HPDE6-E6E7 (cell line): ENCODE measurements around the gene MTMR1.
A peak's percentile ranks its signal among the peaks of the same experiment; 100 is the strongest.

ENCODE experiments used
- DNase-seq: peaks from one replicate; pipeline ENCODE4 v3.0.0; 2011; ENCODE audit warnings: missing footprints; ENCODE audit errors: extremely low spot score

The MTMR1 gene

DNA sequence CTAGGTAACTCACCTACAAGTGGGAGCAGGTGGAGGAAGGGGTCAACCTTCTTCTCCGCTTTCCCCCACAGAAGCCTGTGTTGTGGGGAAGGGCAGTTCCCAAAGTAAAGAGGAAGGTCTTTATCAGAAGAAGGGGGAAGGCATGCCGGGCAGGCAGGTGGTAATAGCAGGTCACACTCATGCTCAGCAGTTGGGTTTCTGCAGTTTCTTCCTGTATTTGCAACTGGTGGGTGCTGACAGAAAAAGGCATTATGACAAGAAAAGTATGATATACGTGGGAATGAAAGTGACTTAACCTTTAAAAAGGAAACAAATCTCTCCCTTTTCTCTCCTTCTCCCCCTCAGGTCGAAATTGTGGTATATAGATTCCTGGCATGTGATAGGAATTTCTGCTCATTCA is 3.7 kb downstream of the MTMR1 start:
- DNase-seq, result no peak

DNA sequence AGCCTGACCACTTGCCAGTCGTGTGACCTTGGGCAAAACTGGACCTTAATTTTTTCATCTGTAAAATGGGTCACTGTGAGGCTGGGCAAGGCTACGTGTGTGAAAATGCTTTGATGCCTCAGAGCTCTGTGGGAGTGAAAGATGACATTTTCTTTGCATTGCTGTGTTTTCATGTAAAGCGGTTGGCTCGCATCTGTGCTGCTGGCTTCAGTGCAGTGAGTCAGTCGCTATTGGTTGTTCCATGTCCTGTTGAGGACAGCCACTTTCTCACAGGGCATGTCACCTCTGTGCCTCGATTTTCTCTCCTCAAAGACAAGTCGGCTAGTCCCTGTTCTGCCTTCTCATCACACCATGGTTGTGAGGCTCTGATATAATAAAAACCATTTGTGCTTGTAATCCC is 4.4 kb downstream of the MTMR1 start:
- DNase-seq, result no peak

DNA sequence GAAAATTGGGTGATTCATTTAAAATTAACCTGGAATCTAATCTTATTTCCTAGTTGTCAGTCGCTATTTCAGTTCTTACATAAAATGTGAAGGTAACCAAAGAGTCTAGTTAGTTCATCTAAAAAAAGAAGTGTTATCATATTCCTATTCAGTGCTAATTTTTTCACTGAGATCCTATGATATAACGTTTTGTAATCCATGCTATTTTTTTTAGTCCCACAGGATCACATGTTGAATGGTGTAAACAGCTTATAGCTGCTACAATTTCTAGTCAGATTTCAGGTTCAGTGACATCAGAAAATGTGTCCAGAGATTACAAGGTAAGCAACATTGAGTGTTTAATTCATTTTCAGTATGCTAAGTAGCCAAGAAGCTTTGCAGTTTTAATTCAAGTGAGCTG is 5.8 kb downstream of the MTMR1 start:
- no peak for DNase-seq

DNA sequence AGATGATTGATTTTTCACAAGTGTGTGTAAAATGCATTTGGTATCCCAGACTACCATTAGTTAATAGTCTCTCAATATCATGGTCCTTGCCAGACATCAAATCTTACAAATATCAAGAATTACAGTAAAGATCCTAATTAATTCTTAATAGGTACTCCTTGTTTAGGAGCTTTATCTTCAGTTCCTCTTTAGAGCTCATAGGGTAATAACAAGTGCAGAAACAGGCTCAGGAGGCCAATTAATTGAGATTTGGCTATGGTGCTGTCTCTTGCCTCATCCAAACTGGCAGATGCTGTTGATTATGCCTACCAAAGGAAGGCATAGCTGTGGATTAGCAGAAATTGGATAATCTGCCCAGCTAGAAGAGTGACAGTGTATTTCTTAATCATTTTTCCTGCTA is 6.9 kb downstream of the MTMR1 start:
- DNase-seq, result no peak

DNA sequence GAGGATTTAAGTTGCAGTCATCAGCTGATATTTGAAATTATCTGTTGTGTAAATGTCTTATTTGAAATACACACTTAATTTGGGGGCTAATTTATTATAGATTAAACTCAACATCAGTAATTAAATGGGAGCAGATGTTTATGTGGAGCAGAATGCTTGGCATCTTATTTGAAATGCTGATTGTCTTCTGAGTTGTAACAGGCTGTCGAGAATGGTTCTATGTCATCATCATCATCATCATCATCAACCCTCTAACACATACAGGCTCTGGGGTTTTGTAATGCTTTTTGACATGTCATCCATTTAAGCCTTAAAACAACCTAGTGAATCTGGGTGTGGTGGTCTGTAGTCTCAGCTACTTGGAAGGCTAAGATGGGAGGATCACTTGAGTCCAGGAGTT is 8.2 kb downstream of the MTMR1 start:
- DNase-seq, result no peak

DNA sequence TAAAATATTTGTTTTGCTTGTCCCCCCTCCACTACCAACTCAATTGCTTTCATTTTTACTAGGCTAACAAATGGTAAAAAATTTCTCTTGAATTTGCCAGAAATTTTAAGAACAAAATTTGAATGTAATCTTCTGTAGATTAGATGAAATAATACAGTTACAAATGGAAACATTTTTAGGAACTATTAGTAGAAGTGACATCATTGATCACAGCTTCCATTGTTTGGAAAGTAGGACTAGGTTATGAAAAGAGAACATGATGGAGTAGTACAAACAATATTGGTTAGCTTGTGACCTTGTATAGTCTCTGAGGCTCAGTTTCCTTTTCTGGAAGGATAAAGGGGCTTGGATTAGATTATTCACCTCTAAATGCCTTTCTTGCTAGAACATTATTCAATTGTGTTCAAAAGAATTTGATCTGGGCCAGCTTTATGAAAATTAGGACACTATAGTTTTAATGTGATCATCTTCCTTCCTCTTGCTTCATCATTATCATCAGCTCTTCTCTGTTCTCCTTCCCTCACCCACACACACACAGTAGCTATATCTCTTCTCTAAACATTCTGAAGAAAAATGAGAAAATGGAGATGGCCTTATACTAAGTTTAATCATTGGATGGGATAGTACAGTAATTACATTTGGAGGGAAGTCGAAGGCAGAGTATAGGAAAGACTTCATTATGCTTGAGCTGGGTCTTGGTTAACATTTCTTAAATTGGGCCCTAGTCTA is 9.9 kb downstream of the MTMR1 start:
- DNase-seq, result no peak

DNA sequence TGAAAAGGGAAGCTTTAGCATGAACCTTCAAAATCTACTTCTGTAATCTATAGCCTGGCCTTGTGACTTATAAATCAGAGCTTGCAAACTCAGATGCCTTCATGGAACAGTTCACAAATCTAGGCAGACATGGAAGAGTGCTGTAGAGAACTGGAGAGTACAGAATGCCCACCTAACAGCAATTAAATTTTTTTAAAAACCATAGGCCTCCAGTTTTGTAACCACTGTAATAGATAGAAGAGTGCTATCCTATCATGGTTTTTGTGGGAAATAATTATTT is 10.4 kb downstream of the MTMR1 start:
- DNase-seq, result no peak

DNA sequence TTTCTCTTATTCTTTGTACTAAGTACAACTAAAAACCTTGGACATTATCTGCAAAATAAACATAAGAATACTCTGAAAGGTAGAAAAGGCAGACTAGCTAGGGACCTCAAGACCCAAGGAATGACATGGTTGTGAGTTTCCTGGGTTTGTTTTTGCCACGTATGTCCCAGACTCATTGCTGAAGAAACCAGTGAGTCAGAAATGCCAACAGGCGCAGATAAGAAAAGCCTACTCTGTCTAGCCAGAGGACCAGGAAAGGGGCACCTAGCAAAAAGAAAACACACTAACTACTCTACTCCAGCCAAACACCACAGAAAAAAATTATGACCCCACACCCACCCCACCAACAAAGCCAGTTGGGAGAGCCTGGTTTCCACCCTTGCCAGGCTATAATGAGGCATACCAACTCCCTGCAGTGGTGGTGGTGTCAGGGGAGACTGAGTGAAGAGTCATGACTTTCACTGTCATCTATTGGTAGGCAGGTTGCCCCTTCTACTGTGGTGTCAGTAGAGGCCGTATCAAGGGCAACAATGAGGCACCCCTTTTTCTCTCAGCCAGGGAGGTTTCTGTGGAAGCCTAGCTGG is 10.9 kb downstream of the MTMR1 start:
- no peak for DNase-seq

DNA sequence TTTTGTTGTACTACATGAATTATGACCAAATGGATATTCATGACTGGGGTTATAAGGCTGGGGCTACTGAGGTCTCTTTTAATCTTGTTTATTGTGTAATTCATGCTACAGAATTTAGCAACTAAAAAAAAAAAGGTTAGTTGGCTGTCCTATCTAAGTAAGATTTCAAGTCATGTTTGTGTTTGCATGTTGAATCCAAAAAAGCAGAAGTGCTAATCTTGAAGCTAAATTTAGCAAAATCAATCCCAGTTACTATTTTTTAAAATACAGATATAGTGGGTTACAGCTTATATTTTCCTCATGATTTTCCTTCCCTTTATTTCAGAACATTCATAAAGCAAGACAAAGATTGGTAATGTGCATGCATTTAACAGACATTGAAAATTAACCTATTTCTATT is 19.4 kb downstream of the MTMR1 start:
- DNase-seq, result no peak

DNA sequence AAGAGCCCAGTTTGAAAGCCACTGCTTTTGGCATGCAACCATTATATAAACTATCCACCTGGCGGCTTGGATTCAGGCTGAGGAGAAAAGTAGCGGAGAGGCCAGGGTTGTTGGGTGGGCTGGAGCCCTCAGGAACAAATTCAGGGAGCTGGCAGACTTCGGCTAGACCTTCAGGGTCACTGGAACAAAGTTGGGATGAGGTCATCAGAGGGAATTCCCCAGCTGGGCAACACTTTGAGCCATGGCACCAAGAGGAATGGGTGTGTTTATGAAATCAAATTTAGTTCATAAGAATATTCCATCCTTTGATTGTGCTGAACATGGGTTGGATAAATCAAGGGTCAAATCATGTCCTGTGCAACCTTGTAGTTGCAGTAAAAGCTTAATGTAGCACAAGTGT is 22.0 kb downstream of the MTMR1 start:
- no peak for DNase-seq

DNA sequence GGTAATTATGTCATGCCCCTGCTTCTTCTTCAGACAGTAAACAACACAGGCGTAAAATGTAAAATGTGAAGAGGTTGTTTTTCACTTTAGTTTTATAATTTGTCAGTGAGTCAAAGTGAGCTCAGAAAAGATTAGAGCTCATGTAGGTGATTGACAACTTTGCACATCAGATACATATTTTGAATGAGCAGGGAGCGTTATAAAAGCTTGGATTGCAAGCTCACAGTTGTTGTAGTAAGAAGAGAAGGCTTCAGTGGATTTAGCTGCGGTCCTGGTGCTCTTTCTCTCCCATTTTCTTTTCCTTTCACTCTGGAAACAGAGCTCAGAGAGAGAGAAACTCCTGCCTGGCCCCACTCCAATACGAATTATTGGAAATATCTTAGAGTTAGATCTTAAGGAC is 26.4 kb downstream of the MTMR1 start:
- DNase-seq, result no peak

DNA sequence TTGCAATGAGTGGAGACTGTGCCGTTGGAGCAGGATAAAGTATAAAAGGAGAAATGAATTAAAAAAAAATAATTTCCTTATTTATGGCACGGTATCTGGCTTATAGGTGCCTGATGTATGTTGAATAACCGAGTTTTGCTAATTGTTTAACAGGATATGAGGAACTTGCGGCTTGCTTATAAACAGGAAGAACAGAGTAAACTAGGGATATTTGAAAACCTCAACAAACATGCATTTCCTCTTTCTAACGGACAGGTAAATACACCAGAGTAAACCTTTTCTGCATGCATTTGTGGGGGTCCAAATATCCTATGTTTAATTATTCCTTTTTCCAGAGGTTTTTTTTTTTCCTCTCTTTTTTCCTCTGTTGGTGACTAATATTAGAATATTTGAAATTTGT is 36.8 kb downstream of the MTMR1 start:
- no peak for DNase-seq

DNA sequence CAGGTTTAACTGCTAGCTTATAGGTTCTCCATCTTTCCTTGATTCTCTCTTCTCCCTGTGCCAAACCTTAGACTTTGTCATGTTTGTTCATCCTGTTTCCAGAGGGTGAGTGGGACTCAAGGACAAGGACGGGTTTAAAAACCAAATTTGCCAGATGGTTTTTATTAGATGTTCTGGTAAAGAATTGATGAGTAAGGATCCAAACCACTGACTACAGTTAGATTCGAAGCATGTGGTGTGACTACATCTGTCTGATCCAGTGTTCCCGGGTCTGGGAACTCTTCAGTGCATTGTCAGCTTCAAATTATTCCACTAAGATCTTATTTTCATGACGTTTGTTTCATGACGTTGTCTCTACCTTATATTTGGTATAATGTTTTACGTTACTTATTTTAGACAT is 37.5 kb downstream of the MTMR1 start:
- DNase-seq, result no peak

DNA sequence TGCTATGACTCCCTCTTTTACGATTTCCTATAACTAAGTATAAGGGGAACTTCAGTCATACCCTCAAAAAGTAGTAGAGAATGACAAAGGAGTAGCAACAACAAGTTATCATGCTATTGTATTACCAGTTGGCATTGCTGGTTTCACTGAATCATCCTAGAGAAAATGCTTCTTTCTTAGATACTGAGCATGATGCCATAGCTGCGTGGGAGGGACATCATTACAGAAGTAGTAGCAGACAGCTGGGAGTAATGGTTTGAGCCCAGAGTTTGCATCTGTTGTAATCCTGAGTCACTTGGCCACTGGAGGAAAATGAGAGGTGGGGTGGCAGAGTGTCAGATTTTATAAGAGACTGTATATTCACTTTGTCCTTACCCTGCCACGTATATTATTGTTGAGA is 38.6 kb downstream of the MTMR1 start:
- peak; percentile 27 for DNase-seq

DNA sequence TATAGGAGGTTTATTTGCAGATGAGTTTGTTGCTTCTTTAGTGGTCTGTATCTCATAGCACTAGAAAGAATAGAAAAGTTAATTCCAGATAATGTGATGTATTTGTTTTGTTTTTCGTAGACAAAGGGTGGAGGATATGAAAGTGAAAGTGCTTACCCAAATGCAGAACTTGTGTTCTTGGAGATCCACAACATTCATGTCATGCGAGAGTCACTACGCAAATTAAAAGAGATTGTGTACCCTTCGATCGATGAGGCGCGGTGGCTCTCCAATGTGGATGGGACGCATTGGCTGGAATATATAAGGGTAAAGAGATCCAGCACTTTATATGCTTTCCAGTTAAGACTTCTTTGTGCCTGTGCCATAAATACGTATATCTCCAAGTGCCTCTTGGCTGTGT is 43.3 kb downstream of the MTMR1 start:
- DNase-seq, result no peak

DNA sequence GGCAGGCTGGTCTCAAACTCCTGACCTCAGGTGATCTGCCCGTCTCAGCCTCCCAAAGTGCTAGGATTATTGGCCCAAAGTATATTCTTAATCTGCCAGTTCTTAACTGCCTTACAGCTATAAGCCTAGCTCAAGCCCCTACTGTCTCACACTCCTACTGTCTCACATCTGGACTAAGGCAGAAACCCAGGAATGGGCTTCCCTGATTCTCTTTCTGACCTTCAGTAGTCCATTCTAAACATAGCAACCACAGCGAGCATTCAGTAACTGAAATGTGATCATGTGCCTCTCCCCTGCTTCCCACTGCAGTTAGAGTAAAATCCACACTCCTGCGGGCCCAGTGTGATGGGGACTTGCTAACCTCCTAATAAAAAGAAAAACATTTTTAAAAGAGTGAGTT is 58.9 kb downstream of the MTMR1 start:
- DNase-seq, result no peak

DNA sequence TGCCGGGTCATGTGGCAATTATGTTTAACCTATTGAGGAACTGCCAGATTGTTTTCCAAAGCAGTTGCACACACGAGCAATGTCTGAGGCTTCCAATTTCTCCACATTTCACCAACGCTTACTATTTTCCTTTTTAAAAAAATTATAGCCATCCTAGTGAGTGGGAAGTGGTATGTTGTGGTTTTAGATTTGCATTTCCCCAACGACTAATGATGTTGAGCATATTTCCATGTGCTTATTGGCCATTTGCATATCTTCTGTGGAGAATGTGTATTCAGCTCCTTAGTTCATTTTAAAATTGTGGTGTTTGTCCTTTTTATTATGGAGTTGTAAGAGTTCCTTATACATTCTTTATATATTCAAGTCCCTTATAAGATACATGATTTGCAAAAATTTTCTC is 60.2 kb downstream of the MTMR1 start:
- DNase-seq, result no peak

DNA sequence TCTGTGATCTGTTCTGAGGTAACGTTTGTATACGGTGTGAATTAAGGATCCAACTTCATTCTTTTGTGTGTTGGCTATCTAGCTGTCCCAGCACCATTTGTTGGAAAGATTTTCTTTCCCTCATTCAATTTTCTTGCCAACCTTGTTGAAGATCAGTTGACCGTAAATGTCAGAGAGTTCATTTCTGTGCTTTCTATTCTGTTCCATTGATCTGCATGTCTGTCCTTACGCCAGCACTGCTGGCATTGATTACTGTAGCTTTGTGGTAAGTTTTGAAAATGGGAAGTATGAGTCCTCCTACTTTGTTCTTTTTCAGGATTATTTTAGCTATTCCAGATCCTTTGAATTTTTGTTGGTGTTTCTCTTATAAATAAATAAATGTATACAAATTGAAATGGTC is 60.8 kb downstream of the MTMR1 start:
- no peak for DNase-seq

DNA sequence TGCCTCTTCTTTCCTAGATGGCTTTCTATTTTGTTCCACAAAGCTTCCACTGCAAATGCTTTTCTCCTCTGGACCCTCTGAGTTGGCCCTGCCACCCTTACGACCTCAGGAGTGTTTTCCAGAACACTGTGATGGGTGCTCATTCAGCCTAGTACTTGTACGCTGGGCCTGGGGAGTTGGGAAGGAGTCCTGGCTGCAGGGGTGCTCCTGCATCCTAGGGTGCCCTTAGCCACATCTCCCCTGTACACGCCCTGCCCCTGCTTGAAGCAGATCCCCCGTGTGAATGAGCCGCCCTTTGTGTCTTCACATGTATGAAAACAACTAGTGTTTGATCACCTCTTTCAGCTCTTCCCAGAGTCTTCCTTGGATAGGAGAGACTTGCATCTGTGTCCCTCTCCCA is 64.2 kb downstream of the MTMR1 start:
- DNase-seq, result no peak

DNA sequence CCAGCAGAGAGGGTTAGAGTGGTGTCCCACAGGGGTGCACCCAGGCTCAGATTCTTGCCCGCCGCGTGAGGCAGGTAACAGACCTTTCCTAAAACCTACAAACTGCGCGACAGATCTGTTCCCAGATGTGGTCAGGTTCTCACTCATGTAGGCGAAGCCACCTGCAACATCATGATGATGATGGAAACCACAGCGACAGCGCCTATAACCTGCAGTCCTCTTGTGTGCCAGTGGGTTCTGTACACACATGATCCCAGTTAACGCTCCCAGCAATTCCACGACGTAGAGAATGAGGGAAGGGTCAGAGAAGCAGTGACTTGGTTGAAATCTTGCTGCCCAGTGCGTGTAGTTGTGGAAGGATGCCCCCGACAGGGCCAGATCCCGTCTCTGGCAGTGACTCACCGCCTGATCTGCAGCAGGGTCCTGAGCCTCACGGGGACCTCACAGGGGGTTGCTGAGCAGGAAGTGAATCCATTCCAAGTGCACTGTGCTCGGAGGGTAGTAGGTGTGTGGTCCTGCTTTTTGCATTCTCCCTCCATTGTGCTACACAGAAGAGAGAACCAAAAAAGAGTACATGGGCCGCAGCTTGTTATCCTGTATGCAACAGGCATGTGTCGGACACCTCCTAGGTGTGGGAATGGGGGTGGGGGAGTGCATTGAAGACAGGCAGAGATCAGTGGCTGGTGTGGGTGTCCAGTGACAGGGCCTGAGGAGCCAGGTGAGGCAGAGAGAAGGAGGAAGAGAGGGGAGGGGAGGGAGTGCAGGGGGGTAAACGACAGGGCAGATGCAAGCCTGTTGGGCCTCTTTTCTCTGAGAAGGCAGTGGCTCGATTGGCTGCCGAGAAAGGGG is 66.6 kb downstream of the MTMR1 start:
- no peak for DNase-seq

DNA sequence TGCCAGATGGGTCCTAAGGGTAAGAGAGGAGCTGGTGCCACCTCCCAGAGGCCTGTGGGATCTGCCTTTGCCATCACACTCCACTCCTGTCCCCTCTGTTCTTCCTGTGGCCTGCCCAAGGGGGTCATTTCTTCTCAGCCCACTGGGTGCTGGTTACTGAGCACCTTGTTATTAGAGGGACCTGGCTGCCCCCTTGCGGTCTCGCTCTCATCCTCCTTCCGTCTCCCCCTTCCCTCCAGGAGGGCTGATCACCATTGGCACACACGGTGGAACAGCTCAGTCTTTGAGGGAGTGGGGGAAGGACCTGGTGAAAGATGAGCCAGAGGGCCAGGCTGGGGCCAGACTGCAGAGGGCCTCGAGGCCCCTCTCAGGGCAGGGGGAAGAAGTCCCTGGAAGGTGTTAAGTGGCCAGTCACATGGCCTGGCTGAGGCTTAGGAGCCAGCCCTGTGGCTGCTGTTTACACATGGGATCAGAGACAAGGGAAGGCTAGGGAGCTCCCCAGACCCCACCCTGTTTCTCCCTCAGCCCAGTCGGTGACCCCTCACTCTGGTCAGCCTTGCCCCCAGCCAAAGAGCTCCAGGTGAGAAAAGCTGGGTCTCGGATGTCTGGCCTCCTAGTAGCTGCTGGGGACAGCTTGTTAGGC is 68.1 kb downstream of the MTMR1 start:
- DNase-seq, result no peak

DNA sequence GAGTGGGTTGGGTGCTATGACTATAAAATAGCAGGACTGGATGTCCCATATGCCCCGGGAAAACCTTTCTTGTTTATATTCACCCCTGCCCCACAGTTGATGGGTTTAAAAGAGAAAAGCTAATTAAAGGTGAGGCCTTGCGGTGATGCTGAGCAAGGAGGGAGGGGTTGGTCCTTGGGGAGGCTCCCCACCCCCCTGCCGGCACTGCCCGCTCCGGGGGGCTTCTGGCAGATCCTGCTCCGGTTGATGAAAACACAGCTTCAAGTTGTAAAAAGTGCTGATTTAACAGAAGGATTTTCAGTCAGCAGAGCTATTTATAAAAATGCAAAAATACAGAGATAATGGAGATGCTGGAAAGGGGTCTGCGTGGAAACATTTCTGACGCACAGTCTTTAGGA is 68.6 kb downstream of the MTMR1 start:
- DNase-seq, result no peak
